GM21619 (cell line): ENCODE measurements around the gene ARFGAP3.

Experiments used
- ATAC-seq: cut with Tn5 transposase; IDR thresholded peaks from one replicate; pipeline ENCODE4 v1.9.1; 2021; ENCODE audit not compliant: unreplicated experiment

The ARFGAP3 gene

GRCh38 chr22:42825796-42826195 is 31.3 kb downstream of the ARFGAP3 start:
- ATAC-seq, result no peak

- no peak for ATAC-seq
Observed at GRCh38 chr22:42821386-42821785, 35.7 kb downstream of the ARFGAP3 start.

- ATAC-seq, result no peak
Observed at GRCh38 chr22:42820045-42820763, 36.9 kb downstream of the ARFGAP3 start.

DNA sequence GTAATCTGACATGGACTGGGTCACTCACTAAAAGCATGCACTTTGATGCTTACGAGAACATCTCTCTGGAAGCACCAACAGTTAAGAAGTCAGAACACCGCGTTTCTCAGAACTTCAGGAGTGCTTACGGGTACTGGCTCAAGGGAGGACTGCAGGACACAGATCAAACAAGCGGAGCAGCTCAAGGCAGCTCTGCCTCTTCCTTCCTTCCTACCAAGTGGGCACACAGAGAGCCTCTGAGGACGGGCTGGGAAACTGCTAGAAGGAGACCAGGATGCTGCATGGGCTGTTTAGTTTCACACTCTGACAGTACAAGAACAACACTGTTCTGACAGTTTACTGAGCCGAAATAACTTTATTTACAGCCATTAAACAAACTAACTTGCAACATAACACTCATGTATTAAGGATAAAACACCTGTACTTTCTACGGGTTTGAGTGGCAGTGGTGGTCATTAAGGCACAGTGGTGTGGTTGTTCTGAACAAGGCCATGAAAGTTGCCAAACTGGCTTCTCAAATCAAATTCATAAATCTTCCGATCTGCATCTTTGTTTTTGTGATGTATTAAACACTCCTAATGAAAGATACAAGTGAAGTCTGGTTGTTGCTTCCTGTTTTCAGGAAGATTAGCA is 37.5 kb downstream of the ARFGAP3 start:
- no peak for ATAC-seq

DNA sequence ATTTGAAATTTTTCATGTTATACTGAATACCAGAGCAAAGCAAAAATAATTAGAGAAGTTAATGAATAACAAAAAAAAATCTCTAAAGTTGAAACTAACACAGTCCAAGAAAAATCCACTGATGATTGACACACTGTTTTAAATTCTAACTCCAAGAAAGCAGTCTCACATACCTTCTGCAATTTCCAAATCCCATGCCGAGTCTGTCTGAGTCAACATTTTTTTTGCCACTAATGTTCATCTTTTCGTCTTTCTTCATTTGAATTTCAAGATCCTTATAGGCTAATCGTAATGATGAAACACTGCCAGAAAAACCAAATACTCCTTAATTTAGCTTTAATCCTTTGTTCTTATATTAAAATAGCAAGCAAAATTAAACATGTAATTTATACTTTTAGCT is 39.5 kb downstream of the ARFGAP3 start:
- ATAC-seq, result no peak

DNA sequence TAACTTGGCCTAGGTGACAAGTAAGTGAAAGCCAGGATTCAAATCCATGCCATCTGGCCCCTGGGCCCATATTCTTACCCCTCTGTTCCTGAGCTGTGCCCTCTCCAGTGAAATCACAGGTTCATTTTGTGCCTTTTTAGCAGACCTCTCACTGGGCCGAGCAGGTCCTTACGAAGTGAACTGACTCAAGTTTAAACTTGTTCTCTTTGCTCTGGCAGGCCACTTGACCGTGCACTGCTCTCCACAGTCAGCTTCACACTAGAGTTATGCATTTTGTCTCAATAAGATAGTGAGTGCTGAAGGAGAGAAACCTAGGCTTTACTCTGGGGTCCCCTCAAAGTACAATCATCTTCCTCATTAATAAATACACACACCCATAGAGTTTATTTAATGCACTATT is 40.7 kb downstream of the ARFGAP3 start:
- ATAC-seq, result no peak

GRCh38 chr22:42814616-42815015 is 42.5 kb downstream of the ARFGAP3 start:
- no peak for ATAC-seq

DNA sequence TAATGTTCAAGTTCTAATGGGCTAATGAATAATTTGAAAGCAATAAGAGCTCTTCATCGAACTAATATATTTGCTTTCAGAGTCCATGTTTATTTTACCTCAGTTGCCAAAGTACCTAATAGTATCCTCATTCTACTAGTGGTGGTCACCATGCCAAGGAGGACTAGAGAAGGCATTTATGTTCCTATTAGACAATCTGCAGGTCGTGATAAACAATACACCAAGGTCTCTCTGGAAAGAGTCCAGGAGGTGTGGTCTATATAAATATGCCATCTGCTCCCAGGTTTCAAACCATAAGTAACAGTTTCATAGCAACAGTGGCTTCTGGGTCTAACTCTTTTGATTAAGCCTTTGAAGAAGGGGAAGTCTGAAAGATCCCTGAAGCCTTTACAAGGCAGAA is 42.9 kb downstream of the ARFGAP3 start:
- ATAC-seq, result no peak

DNA sequence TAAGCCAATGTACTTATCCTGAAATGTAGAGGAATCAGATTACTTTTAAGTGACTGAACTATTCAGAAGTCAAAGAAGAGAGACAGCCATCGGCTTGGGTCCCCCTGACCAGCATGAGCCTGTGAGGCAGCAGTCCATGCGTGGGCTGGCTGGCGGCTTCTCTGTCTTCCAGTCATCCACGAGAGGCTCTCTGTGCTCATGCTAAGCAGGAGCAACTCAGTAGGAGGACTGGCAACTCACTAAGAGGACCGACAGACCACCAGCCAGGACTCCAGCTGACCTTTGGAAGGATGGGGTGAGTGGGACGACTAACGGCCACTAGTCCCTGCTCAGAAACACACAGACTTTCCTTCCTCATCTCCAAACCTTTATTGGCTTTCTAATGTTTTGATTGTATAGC is 43.6 kb downstream of the ARFGAP3 start:
- no peak for ATAC-seq

- no peak for ATAC-seq
Observed at GRCh38 chr22:42811459-42811858, 45.6 kb downstream of the ARFGAP3 start.

DNA sequence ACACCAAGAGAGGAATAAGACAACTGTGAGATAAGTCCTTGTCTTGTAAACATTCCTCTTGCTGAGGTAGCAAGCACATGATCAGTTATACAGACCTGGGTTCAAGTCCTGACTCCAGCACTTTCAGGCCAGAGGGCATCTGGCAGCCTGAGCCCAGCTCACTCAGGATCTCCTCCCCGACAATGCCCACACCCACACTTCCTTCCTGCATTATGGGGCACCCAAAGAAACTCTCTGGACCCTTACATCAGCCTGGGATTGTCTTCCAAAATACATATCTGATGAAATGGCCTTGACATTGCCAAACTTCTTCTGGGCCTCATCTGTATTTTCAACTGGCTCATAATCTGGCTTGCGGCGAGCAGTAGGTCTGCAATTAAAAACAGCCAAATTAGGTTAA is 48.6 kb downstream of the ARFGAP3 start:
- ATAC-seq, result no peak

GRCh38 chr22:42807185-42807584 is 49.9 kb downstream of the ARFGAP3 start:
- no peak for ATAC-seq

- no peak for ATAC-seq
Observed at GRCh38 chr22:42805998-42806830, 50.9 kb downstream of the ARFGAP3 start.

DNA sequence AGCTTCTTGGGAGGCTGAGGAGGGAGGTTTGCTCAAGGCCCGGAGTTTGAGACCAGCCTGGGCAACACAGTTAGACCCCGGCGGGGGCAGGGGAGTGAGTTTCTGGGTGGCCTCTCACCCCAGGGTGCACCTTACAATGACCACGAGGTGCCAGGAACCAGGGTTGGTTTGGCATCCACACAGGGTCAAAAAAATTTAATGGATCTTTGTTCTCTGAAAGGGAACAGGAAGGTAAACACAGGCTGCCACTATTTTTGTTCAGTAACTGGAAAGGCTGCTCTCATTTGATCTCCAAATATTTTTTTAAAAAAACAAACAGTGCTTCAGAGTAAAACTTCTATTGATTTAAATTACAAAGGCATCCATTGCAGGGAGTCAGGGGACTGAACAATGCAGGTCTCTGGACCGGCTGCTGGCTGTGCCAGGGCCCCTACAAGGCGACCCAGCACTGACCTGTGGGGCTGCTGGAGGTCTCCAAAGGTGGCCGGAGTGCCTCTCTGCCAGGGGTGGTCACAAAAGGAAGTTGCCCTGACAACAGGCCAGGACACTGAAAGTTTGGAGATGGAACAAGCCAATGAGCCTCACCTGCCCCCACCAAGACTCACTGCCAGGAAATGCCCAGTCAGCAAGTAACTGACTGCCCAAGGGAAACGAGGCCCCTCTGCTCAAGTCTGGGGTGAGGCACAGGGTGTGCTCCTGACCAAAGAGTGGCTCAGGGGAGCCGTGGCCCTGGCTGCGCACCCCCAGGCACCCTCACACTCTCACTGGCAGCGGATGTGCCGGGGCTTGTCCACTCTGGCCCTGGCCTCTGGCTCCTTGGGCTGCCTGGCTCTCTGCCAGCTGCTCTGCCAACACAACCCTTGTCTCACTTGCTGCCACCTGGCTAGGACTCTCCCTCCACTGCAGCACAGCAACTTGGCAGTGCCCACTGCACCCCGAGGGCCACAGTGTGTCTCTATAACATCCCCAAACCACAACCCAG is 51.8 kb downstream of the ARFGAP3 start:
- ATAC-seq, result no peak

- no peak for ATAC-seq
Observed at GRCh38 chr22:42803389-42803788, 53.7 kb downstream of the ARFGAP3 start.

- ATAC-seq, result no peak
Observed at GRCh38 chr22:42801252-42802080, 55.6 kb downstream of the ARFGAP3 start.

- ATAC-seq, result no peak
Observed at GRCh38 chr22:42800451-42801251, 56.4 kb downstream of the ARFGAP3 start.

GRCh38 chr22:42799461-42800405 is 57.3 kb downstream of the ARFGAP3 start:
- ATAC-seq, result no peak
